GM20431 (cell line): ENCODE results near the gene SGSM1.

ENCODE experiments used
- in situ Hi-C: fragments of 300-500 bp; cut with MseI, MboI; formaldehyde crosslinking; loops from one replicate; pipeline ENCODE4 v1.15.0; 2020; ENCODE audit warnings: low sequenced_read_pairs; ENCODE audit not compliant: unreplicated experiment

Gene SGSM1, protein sequence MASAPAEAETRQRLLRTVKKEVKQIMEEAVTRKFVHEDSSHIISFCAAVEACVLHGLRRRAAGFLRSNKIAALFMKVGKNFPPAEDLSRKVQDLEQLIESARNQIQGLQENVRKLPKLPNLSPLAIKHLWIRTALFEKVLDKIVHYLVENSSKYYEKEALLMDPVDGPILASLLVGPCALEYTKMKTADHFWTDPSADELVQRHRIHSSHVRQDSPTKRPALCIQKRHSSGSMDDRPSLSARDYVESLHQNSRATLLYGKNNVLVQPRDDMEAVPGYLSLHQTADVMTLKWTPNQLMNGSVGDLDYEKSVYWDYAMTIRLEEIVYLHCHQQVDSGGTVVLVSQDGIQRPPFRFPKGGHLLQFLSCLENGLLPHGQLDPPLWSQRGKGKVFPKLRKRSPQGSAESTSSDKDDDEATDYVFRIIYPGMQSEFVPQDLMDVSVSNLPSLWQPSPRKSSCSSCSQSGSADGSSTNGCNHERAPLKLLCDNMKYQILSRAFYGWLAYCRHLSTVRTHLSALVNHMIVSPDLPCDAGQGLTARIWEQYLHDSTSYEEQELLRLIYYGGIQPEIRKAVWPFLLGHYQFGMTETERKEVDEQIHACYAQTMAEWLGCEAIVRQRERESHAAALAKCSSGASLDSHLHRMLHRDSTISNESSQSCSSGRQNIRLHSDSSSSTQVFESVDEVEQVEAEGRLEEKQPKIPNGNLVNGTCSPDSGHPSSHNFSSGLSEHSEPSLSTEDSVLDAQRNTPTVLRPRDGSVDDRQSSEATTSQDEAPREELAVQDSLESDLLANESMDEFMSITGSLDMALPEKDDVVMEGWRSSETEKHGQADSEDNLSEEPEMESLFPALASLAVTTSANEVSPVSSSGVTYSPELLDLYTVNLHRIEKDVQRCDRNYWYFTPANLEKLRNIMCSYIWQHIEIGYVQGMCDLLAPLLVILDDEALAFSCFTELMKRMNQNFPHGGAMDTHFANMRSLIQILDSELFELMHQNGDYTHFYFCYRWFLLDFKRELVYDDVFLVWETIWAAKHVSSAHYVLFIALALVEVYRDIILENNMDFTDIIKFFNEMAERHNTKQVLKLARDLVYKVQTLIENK

GRCh38 chr22:24805790-24806662 lies at the start of gene SGSM1:
Gene SGSM1 (plus strand): TSS chr22:24806211. CDS start chr22:24806326, 115 bp downstream.
- in situ Hi-C loops: no loop called here

DNA sequence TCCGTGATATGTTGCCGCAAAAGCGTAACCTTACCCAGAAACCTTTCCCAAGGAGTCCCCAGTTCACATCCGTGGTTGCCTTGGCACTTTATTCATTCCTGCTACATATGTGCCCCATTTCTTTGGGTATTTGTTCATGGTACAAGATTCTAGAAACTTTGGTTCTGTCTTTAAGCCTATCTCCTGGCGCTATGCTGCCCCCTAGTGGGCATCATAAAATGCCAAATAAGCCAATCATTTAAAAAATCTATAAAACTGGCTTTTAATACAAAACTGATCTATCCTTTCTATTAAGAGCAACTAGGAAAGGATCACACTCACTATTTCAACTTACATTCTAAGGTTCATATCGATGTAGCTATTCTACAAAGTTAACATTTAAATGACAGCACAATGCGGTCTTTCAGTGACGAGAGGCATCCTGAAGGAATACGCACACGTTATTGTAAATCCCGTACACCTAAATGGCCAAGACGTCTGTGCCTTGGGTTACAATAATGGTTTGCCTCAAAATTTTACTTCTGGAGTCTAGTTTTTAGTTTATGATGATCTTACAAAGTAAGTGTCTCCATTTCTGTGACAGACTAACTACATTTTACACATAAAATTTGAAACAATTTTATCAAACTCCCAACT lies 47.7 kb upstream of the SGSM1 start:
- in situ Hi-C loops: no loop called here

DNA sequence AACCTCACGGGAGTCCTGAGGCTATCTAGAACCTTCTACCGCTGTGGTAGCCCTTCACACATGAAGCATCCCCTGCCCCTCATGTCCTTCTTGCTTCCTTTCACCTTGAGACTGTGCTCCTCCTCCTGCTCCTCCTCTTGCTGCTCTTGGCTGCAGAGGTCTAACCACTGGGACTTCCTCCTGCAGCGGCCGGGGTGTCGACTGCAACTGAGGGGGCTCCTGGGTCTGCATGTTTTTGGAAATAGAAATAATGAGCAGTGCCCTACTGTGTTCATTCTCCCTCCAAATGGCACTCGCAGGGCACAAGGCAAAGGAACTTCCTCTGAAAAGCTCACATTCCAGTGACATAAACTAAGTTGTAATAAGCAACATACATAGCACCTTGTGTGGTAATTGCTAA lies 46.2 kb upstream of the SGSM1 start:
- in situ Hi-C loops: no loop called here

DNA sequence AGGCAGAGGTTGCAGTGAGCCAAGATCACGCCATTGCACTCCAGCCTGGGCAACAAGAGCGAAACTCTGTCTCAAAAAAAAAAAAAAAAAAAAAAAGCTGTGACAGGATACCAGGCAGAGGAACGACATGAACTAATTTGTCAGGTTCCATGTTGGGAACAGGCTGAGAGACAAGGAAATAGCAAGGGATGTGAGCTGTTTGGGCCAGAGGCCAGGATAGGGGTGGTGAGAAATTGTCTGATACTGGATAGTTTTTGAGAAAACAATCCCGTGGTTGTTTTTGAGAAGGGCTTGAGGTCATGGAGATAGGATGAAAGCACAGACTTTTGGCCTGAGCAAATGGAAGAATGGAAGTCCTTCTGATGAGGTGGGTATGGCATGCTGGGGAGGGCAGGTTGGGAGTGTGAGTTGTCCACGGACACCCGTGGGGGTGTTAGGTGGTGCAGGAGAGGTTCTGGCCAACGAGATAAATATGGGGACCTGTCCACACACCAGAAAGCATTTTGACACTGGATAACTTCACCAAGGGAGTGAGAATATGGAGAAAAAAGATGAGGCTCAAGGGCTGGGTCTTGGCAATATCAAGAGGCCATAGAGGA lies 45.2 kb upstream of the SGSM1 start:
- in situ Hi-C loops: no loop called here

GRCh38 chr22:24761888-24762675 lies 43.9 kb upstream of the SGSM1 start:
- in situ Hi-C loops: no loop called here

- in situ Hi-C loops: no loop called here
Measured at GRCh38 chr22:24763872-24764485, 42.0 kb upstream of the SGSM1 start.

DNA sequence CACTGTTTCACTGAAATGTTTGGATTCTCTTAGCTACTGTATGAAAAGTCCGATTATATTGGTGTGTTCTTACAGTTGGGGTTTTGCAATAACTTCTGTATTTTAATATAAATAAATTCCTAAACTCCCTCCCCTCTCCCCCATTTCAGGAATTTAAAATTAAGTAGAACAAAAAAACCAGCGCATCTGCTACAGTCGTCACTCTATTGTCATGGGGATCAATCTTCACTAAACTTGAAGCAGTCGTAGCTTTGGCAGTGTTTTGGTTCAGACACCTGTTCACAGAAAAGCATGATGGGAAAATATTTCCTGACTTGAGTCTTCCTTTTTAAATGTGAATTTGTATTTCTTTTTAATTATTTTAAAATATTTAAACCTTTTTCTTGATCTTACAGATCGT lies 40.8 kb upstream of the SGSM1 start:
- in situ Hi-C loops: no loop called here

DNA sequence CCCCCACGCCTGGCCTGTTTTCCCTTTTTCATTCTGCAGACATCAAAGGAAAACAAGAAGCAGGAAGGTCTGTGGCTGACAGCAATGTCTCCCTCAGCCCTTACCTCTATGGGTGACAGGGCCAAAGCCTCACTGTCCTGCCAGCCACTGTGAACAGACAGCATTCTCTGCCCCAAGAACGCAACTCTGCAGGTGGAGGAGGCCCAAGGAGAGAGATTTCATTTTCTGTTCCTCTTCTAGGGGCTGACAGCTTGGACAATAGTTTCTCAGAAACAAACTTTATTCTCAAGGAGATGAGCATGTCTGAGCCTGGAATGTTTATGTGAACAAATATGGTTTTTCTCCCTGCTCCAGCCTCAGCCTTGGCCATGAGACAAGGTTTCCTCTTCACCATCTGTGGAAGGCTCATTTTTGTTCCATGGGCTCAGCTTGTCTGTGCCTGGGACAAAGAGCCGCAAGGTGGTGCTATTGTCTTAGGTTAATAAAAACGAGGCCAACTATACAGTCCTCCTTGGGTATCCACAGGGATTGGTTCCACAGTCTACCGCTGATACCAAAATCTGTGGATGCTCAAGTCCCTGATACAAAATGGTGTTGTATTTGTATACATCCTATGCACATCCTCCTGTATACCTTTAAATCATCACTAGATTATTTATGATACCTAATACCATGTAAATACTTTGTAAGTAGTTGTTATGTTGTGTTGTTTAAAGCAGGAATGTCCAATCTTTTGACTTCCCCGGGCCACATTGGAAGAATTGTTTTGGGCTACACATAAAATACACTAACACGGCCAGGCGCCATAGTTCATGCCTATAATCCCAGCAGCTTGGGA lies 37.3 kb upstream of the SGSM1 start:
- in situ Hi-C loops: no loop called here

- in situ Hi-C loops: loop anchor here (10.0 kb wide), 1 partner anchor 82 kb away; no protein-coding TSS in a partner anchor
Measured at GRCh38 chr22:24772493-24773220, 33.4 kb upstream of the SGSM1 start.

GRCh38 chr22:24775769-24776492 lies 30.1 kb upstream of the SGSM1 start:
- in situ Hi-C loops: loop anchor here (10.0 kb wide), 1 partner anchor 79 kb away; no protein-coding TSS in a partner anchor

- in situ Hi-C loops: loop anchor here (10.0 kb wide), 1 partner anchor 78 kb away; no protein-coding TSS in a partner anchor
Measured at GRCh38 chr22:24776525-24776924, 29.5 kb upstream of the SGSM1 start.

GRCh38 chr22:24789516-24789915 lies 16.5 kb upstream of the SGSM1 start:
- in situ Hi-C loops: no loop called here

GRCh38 chr22:24791362-24791761 lies 14.6 kb upstream of the SGSM1 start:
- in situ Hi-C loops: no loop called here

- in situ Hi-C loops: no loop called here
Measured at GRCh38 chr22:24796056-24796455, 10.0 kb upstream of the SGSM1 start.

DNA sequence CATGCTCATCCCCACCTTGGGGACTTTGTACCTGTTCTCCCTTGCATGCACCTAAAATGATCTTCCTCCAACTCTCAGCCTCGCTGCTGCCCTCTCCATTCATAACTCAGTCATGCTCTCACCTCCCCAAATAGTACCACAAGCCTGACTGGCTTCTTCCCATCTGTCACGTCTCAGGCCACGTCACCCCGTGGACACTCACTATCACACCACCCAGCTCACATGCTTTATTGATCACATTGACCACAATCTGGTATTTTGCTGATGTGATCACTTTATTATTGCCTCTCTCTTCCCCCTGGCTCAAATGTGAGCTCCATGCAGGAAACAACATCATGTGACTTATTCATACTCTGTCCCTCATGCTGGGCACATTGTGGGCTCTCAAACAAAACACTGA lies 9.2 kb upstream of the SGSM1 start:
- in situ Hi-C loops: no loop called here
